KMS-11 (cell line): ENCODE data around the gene CACNG3.
"Not testable (repeated sequence)": the region's sequence is repeated elsewhere in the genome, so short reads cannot be mapped to it uniquely, and the experiment has no call there.

Source experiments
- H2AFZ ChIP-seq: fragments of 200-600 bp; sonication (generic); 2 replicates; pipeline ENCODE4 v1.6.1; 2016; ENCODE audit warnings: antibody characterized with exemption, mixed run types, low read depth
- H3K27ac ChIP-seq: fragments of 200-600 bp; sonication (generic); 2 replicates; pipeline ENCODE4 v1.6.1; 2016; ENCODE audit warnings: mild to moderate bottlenecking, mixed run types
- H3K27me3 ChIP-seq: fragments of 200-600 bp; sonication (generic); 2 replicates; pipeline ENCODE4 v1.6.1; 2017; ENCODE audit warnings: mild to moderate bottlenecking, low read depth, mixed run types, moderate library complexity; ENCODE audit not compliant: insufficient read depth
- H3K36me3 ChIP-seq: fragments of 200-600 bp; sonication (generic); 2 replicates; pipeline ENCODE4 v1.6.1; 2017; ENCODE audit warnings: mild to moderate bottlenecking, mixed run types; ENCODE audit not compliant: insufficient read depth
- H3K4me1 ChIP-seq: fragments of 200-600 bp; sonication (generic); 2 replicates; pipeline ENCODE4 v1.6.1; 2016; ENCODE audit warnings: mild to moderate bottlenecking, low read depth, mixed run types; ENCODE audit not compliant: poor library complexity, severe bottlenecking
- H3K4me2 ChIP-seq: fragments of 200-600 bp; sonication (generic); 2 replicates; pipeline ENCODE4 v1.7.0; 2016; ENCODE audit warnings: mild to moderate bottlenecking, mixed run types
- H3K4me3 ChIP-seq: fragments of 200-600 bp; sonication (generic); IDR thresholded peaks from 2 replicates; pipeline ENCODE4 v1.6.1; 2017; ENCODE audit warnings: low read depth, low read length, mixed read lengths; ENCODE audit not compliant: insufficient read depth
- H3K79me2 ChIP-seq: fragments of 200-600 bp; sonication (generic); 2 replicates; pipeline ENCODE4 v1.6.1; 2016; ENCODE audit warnings: low read depth, mixed run types; ENCODE audit not compliant: insufficient read depth
- H3K9ac ChIP-seq: fragments of 200-600 bp; sonication (generic); 2 replicates; pipeline ENCODE4 v1.6.1; 2016; ENCODE audit warnings: mild to moderate bottlenecking, mixed run types
- H4K20me1 ChIP-seq: fragments of 200-600 bp; sonication (generic); 2 replicates; pipeline ENCODE4 v1.6.1; 2016; ENCODE audit warnings: mild to moderate bottlenecking, mixed run types; ENCODE audit not compliant: insufficient read depth
- TF ChIP-seq, protein P1 (sequence below): fragments of 200-600 bp; sonication (generic); conservative IDR thresholded peaks from 2 replicates; pipeline ENCODE4 v1.6.1; 2017; ENCODE audit warnings: low read depth, mild to moderate bottlenecking, antibody characterized with exemption, low read length, moderate library complexity, mixed read lengths

The CACNG3 gene

DNA sequence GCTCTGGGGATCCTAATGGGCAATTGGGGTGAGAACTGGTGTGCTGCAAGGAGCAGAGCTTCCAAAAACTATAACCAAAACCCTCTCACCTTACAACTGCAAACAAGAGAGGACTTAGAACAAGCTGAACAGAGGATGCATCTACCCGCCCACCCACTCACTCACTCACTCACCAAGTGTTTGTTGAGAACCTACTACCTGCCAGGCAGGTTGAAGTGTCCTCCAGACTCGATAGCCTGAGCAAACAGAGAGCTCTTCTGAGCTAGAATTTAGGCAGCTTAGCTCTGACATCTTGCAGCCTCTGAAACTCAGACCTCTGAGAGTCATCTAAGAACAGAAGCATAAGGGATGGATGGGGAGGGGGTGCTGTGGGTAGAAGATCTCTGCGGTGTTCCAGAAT, 41.2 kb downstream of the CACNG3 start:
- H3K27me3 ChIP-seq, result no peaks in the 10 kb centered on the region
- H3K27ac ChIP-seq, result no peak overlapping the region
- peak overlapping the region; percentile 21; the same call in 1 of the 2 replicates for H2AFZ ChIP-seq
- H3K79me2 ChIP-seq, result no peaks in the 10 kb centered on the region
- H3K36me3 ChIP-seq, result no peaks in the 10 kb centered on the region
- H3K4me1 ChIP-seq, result peaks cover 29% of the 10 kb centered on the region
- TF ChIP-seq, protein P1, sequence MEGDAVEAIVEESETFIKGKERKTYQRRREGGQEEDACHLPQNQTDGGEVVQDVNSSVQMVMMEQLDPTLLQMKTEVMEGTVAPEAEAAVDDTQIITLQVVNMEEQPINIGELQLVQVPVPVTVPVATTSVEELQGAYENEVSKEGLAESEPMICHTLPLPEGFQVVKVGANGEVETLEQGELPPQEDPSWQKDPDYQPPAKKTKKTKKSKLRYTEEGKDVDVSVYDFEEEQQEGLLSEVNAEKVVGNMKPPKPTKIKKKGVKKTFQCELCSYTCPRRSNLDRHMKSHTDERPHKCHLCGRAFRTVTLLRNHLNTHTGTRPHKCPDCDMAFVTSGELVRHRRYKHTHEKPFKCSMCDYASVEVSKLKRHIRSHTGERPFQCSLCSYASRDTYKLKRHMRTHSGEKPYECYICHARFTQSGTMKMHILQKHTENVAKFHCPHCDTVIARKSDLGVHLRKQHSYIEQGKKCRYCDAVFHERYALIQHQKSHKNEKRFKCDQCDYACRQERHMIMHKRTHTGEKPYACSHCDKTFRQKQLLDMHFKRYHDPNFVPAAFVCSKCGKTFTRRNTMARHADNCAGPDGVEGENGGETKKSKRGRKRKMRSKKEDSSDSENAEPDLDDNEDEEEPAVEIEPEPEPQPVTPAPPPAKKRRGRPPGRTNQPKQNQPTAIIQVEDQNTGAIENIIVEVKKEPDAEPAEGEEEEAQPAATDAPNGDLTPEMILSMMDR, result no peak
- no peak overlapping the region for H3K4me3 ChIP-seq
- H3K4me2 ChIP-seq, result peak overlapping the region; percentile 20; the same call in 1 of the 2 replicates
- no peaks in the 10 kb centered on the region for H4K20me1 ChIP-seq
- no peak overlapping the region for H3K9ac ChIP-seq

DNA sequence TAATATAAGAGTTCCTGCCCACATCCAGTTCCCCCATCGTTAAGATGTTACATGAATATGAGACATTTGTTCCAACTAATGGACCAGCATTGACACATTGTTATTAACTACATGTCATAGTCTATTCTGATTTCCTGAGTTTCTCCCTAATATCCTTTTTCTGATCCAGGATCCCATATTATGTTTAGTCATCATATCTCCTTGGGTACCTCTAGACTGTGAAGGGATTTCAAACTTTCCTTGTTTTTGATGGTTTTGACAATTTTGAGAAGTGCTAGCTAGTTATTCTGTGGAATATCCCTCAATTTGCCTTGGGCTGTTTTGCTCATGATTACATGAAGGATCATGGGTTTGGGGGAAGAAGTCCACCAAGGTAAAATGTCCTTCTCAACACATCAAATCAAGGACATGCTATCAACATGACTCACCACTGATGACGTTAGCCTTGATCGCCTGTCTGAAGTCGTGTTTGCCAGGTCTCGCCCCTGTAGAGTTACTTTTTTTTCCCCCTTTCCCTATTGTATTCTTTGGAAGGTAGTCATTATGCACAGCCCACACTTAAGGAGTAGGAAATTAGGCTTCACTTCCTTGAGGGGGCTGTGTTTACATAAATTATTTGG, 42.5 kb downstream of the CACNG3 start:
- Histone ChIP-seq H2AFZ (no peak overlapping the region), H4K20me1 (no peaks in the 10 kb centered on the region), H3K79me2 (no peaks in the 10 kb centered on the region), H3K27me3 (no peaks in the 10 kb centered on the region), H3K4me3 (no peak overlapping the region), H3K36me3 (no peaks in the 10 kb centered on the region), H3K9ac (no peak overlapping the region), H3K4me1 (peaks cover 21% of the 10 kb centered on the region), H3K27ac (no peak overlapping the region), H3K4me2 (no peak overlapping the region)
- TF ChIP-seq, protein P1, result no peak

DNA sequence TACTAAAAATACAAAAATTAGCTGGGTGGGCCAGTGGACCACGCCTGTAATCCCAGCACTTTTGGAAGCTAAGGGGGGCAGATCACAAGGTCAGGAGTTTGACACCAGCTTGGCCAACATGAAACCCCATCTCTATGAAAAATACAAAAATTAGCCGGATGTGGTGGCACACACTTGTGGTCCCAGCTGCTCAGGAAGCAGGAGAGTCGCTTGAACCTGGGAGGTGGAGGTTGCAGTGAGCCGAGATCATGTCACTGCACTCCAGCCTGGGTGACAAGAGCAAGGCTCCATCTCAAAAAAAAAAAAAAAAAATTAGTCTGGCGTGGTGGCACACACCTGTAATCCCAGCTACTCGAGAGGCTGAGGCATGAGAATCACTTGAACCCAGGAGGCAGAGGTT, 44.6 kb downstream of the CACNG3 start:
- not testable (repeated sequence) for H3K9ac ChIP-seq, H3K4me3 ChIP-seq, H3K27me3 ChIP-seq, H3K79me2 ChIP-seq, H3K4me2 ChIP-seq, H3K27ac ChIP-seq, H2AFZ ChIP-seq, H4K20me1 ChIP-seq, H3K36me3 ChIP-seq
- peaks cover 15% of the 10 kb centered on the region for H3K4me1 ChIP-seq

DNA sequence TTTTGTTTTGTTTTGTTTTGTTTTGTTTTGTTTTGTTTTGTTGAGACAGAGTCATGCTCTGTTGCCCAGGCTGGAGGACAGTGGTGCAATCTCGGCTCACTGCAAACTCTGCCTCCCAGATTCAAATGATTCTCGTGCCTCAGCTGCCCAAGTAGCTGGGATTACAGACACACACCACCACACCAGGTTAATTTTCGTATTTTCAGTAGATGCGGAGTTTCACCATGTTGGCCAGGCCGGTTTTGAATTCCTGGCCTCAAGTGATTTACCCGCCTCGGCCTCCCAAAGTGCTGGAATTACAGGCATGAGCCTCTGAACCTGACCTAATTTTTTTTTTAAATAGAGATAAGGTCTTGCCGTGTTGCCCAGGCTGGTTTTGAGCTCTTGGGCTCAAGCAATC, 46.5 kb downstream of the CACNG3 start:
- no peak overlapping the region for H3K27ac ChIP-seq
- no peak overlapping the region for H3K4me2 ChIP-seq
- no peak overlapping the region for H3K9ac ChIP-seq
- H3K4me1 ChIP-seq, result peaks cover 5% of the 10 kb centered on the region
- H4K20me1 ChIP-seq, result no peaks in the 10 kb centered on the region
- no peaks in the 10 kb centered on the region for H3K27me3 ChIP-seq
- no peaks in the 10 kb centered on the region for H3K36me3 ChIP-seq
- H2AFZ ChIP-seq, result no peak overlapping the region
- H3K79me2 ChIP-seq, result no peaks in the 10 kb centered on the region
- no peak overlapping the region for H3K4me3 ChIP-seq
- TF ChIP-seq, protein P1, result no peak

DNA sequence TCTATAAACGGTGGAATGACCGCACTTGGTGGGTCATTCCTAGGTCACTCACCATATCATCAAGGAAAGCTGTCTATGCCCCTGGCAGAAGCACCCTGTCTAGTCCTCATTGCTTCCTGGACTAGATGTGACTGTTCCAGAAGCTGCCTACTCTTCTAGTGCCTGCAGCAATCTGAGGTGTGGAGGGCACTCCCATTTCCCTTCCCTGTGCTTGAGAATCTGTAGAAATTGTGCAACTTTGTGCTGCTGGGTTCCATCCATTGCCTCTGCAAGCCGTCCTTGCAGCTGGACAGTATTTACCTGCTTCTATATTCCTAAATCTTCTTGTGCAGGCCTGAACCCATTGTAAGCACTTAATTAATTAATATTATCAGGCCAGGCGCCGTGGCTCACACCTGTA, 52.1 kb downstream of the CACNG3 start:
- no peak overlapping the region for H3K4me3 ChIP-seq
- H3K27me3 ChIP-seq, result no peaks in the 10 kb centered on the region
- no peaks in the 10 kb centered on the region for H3K4me1 ChIP-seq
- H3K79me2 ChIP-seq, result no peaks in the 10 kb centered on the region
- H4K20me1 ChIP-seq, result no peaks in the 10 kb centered on the region
- no peak overlapping the region for H3K4me2 ChIP-seq
- H3K9ac ChIP-seq, result no peak overlapping the region
- H2AFZ ChIP-seq, result no peak overlapping the region
- TF ChIP-seq, protein P1, result no peak
- no peak overlapping the region for H3K27ac ChIP-seq
- no peaks in the 10 kb centered on the region for H3K36me3 ChIP-seq
